HEK293T (cell line): Measurements from ENCODE around the gene ZNF561.

Source experiments
- ARNT ChIP-seq: fragments of 450-650 bp; IDR thresholded peaks from 2 replicates; pipeline ENCODE4 v1.6.1; 2017; ENCODE audit warnings: mild to moderate bottlenecking
- FOXA1 ChIP-seq: fragments of 450-650 bp; IDR thresholded peaks from 2 replicates; pipeline ENCODE4 v1.6.1; 2016; ENCODE audit warnings: mild to moderate bottlenecking
- FOXM1 ChIP-seq: fragments of 450-650 bp; IDR thresholded peaks from 2 replicates; pipeline ENCODE4 v1.6.1; 2017; ENCODE audit warnings: mild to moderate bottlenecking, borderline replicate concordance
- NFRKB ChIP-seq: fragments of 450-650 bp; IDR thresholded peaks from 2 replicates; pipeline ENCODE4 v1.6.1; 2016; ENCODE audit warnings: mild to moderate bottlenecking, moderate library complexity
- SP1 ChIP-seq: fragments of 450-650 bp; IDR thresholded peaks from 2 replicates; pipeline ENCODE4 v1.6.1; 2017
- TARDBP ChIP-seq: fragments of 450-650 bp; IDR thresholded peaks from 2 replicates; pipeline ENCODE4 v1.6.1; 2016

- TF ChIP-seq FOXA1 (no peak), TARDBP (no peak), NFRKB (no peak), SP1 (no peak), FOXM1 (no peak), ARNT (no peak)
These were observed 37.7 kb upstream of the ZNF561 start for GRCh38 chr19:9658769-9659168.
